GM19372 (cell line): ENCODE measurements around the gene FILIP1.

ENCODE experiments used
- ATAC-seq: cut with Tn5 transposase; IDR thresholded peaks from one replicate; pipeline ENCODE4 v1.9.1; 2021; ENCODE audit warnings: mild to moderate bottlenecking, low read depth, moderate library complexity; ENCODE audit not compliant: unreplicated experiment

The FILIP1 gene

DNA sequence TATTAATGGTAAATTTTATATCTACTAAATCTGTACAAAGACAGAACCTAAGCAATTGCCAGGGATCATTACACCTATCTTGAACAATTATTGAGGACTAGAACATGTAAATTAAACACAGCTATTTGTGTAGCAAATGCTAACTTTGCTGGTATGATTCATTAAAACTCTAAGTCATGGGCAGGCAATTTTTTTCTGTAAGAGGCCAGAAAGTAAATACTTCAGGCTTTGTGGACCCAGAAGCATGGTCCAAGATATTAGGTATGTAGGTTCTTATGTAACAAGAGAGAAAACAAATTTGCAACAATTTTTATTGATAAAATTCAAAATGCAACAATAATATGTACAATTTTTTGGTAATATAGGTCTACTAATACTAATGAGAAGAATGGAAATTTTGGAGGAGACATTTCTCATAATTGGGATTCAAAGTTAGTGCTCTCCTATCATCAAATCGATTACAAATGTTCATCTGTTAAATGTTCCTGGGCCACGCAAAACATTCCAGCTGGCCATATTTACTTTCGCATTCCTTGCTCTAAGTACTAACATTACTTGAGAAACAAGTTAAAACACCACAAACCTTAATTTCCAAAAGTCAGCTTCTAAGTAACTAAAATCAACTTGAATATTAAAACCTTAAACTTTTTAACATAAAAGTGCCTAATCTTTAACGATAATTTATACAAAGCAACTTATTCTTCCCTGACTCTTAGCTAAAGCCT, 213.3 kb downstream of the FILIP1 start:
- no peak for ATAC-seq

DNA sequence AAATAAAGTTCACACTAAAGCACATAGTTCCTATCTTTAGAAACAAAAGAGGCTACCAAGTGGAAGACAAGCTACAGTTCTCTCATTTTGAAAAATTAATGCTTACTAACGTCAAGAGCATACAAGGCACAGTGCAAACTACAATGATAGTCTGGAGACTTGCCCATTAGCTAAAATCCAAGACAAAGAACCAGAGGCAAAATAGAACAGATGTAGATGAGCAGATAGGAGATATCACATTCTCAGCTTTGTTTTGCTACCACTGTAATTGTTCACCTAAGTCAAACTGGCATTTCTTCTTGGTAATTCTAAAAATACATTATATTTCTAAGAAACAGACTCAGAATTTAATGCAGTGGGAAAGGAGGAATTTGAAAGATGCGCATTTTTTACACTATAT, 214.2 kb downstream of the FILIP1 start:
- ATAC-seq, result no peak

DNA sequence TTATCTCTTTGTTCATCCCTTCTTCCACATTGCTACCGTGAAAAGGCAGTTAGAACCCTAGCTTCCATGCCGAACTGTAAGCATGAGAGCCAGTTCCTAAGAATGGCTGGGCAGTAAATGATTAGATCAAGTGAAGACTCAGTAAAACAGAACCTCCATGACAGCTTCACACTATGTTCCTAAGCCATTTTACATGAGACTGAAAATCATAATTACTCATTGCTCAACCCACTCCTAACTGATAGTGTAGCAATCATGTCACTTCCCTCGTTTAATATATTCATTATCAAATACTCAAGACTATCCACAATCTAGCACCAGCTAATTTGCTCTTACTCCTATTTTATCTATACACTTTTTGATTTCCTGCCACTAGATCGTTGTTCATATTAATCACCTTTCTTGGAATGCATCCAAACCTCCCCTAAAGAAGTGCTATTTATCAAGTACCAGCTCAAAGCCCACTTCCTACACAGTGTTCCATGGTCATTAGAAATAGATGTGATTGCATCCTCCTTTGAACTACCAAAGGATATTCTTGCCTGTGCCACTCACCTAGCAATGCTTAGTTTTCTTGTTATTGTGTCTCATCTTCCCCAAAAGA, 215.0 kb downstream of the FILIP1 start:
- ATAC-seq, result no peak

DNA sequence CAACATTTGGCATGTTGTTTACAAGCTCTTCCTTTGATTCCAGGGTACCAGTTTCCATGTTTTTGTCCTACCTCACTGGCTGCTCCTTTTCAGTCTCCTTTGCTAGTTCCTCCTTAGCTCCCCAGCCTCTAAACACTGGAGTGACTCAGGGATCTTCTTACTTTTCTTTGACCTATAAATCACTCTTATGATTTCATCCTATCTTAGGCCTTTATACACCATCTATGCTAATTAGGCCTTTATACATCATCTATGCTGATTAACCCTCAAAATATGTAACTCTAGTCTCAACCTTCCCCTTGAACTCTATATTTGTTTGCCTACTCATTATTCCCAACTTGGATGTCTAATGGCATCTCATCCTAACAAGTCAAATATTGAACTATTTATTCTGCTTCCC, 218.5 kb downstream of the FILIP1 start:
- no peak for ATAC-seq

DNA sequence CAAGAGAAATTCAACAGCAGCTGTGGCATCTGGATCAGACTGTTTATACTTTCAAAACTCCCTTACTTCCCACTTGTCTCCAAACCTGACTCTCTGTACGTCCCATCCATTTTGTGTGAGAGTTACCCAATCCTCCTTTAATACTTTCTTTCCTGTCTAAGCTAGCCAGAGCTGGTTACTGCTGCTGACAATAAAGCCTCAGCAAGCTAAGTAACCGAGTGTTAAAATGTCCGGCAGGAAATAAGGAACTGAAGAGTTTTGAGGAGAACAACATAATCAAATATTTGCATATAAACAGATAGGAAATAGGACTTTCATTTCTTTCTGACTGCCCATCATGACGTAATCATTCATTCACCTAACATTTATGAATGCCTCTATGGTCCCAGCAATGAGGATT, 220.6 kb downstream of the FILIP1 start:
- ATAC-seq, result no peak

DNA sequence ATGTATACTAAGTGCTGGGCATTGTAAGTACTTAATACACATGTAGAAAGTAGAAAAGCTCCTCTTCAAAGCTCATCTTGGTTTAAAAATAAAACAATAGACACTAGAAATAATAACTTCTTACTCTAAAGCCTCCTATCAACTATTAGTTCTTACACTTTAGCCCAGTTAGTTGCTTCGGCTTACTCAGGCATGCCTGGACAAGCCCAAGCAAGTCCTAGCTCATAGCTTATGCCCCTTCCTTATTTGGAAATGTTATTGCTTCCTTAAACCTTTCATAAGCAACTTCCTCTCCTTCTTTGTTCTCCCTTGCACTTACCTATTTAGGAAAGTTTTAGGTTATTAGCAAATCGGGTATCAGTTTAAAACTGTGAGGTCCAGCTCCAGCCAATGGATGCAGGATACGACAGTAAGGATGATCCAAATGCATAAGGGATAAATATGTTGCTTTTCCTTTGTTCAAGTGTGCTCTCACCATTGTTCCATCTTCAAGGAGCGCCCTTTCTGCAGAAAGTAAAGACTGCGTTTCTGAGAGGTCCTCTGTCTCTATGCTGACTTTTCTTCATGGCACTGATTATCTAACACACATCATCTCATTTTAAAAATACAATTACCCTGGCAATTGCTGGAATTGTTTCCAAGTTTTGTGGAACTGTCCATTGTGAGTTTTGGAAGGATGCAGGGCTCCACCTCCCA, 221.3 kb downstream of the FILIP1 start:
- no peak for ATAC-seq

DNA sequence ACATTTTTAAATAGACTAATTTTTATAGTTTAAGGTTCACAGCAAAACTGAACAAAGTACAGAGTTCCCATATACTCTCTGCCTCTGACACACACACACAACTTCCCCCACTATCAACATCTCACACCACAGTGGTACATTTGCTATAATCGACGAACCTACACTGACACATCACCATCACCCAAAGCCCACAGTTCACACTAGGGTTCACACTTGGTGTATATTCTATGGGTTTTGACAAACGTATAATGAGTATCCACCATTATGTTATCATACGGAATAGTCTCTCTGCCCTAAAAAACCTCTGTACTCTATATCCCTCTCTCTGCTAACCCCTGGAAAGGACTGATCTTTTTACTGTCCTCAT, 224.6 kb downstream of the FILIP1 start:
- ATAC-seq, result no peak

DNA sequence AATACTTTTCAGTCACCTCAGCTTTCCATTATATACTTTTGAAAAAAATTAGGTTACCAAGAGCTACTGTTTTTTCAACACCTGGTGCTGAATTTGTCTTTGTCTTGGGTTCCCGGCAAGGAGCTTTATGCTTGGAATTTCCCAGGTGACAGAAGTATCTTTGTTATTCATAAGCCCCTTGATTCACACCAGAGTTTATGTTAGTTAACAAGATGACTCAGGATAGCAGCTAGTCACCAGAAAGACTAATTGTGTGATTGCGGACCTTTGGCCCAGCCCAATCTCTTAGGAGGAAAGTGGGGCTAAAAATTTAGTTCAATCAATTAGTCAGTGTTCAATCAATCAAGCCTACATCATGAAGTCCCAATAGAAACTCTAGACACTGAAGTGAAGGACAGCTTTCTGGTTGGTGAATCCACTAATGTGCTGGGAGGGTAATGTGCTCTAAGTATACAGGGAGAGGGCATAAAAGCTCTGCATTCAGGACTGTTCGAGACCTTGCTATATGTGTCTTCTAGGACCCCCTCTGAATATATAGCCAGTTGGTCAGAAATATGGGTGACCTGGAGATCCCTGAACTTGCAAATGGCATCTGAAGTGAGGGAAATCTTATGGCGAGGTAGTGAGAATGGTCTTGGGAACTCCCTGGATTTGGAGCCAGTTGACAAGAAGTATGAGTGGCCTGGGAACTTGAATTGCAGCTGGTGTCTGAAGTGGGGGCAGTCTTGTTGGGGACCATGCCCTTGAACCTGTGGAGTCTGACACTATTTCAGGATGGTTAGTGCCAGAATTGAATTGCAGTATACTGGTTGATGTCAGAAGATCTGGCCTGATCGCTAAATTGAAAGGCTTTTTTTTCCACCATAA, 225.2 kb downstream of the FILIP1 start:
- ATAC-seq, result no peak

DNA sequence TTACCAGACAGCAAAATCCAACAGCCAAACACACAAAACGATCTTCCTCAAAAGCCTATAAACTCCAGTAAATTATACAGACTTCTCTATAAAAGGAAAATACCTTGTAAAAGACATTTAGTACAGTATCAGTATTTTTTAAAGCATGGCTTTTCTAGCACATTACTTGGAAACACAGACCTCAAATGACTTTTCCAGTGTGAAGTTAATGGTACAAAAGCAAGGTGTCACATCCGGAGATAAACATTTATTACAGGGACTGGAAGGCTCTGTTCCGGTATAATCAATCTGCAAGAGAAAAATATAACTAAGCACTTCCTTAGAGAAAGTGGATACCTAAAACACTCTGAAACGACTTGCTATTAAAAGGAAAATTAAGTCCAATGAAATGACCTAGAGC, 226.1 kb downstream of the FILIP1 start:
- ATAC-seq, result no peak

DNA sequence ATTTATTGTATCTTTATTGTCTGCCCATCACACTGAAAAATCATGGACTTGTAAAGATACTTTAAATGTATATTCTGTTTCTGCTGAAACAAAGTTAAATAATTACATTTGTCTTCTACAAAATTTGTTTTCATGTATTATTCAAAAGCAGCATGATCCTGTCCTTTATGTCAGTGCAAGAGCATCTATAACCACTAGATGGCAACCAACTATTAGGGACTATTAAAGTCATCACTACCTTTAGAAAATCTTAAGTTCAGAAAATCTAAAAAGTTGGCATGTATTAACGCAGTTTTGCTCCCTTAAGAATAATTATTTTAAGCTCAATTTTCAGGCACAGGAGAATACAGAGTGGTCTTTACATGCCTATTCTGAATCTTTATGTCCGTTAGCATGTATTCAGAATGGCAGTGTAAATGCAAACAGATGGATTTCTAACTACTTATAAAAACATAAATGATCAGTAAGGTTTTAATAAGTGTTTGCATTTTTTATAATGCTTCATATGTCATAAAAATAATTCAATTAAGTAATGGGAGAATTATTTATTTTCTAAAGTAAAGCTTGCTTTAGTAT, 226.8 kb downstream of the FILIP1 start:
- peak; percentile 75 for ATAC-seq

DNA sequence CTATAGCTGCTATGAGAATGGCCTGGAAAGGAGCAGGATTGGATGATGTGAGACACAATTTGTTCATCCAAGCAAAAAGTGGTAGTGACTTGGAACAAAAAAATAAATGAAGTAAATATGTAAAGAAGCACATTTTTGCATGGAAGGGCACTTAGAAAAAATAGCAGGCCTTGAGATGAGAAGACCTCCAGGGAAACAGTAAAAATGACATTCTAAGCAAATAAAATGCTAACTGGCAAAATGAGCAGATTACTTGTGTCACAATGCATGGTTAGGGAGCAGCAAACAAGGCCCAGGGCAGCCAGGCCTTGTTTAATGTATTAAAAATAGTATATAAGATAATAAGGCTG, 230.2 kb downstream of the FILIP1 start:
- ATAC-seq, result no peak

DNA sequence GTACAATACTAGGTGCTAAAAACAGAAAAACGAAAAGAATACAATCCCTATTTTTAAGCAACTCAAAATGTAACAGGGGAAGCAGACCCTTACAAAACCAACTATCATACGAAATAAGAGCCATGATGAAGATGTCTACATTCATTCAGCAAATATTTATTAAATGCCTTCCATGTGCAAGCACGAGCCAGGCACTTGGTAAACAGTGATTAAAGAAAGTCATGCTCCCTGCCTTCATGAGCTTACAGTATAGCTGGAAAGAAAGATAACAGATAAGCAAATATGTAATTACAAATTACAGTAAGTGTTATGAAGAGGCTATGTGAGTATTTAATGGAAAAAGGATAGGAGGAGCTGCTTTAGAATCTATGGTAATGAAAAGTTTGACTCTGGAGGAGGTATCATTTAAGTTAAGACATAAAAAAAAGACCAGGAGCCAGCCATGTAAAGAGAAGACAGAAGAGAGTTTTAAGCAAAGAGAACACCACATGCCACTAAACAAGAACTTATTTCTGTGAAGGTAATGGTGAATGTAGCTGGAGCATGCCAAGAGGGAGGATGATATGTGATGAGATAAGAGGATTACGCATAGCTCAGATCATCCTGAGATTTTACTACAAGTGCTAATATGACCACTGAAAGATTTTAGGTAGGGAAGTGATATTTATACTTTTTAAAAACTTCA, 230.7 kb downstream of the FILIP1 start:
- no peak for ATAC-seq

DNA sequence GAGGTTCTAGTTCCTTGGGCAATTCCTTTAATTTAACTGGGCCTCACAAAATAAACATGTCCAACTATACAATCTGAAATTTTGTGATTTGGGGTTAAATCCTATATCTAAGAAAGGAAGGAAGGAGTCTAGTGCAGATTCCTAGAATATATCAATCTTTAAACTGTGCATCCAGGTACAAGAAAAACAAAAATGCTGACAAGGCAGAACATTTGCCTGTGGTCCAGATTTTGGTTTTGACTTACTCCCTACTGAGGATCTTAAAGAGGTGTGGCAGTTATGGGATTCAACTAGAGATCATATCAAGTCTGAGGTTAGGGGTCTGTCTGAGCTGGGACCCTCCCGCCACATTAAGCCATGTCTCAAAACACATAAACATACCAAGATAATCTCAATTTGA, 232.3 kb downstream of the FILIP1 start:
- ATAC-seq, result no peak

DNA sequence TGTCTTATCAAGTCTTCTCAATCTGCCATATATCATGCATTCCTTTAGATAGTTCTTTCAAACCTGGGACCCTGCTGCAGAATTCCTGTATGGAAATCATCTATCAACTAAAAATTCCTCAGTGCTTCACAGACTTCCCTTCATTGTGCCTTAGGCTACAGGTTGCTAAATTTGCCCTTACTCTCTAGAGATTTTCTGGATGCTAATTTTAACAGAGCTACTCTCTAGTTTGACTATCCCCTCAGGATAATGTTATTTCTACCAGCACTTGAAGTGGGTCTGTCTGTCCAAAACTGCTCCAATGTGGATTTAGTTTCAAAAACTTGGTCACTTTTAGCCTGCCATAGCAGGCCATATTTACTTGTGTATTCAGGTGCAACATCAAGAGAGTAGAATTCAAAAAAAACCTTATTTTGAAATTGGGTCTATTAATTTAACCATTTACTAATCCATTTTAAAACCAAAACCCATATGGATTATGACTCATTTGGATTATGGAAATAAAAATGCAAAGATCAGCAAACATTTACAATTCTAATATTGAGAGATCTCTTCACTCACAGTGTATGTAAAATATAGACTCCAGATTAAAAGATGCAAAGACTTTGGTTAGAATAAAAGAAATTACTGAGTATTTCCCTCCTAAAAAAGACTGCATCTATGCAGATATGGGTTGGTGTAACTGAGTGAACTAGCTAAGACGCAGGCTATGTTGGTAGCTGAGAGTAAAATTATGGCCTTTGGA, 236.1 kb downstream of the FILIP1 start:
- no peak for ATAC-seq

DNA sequence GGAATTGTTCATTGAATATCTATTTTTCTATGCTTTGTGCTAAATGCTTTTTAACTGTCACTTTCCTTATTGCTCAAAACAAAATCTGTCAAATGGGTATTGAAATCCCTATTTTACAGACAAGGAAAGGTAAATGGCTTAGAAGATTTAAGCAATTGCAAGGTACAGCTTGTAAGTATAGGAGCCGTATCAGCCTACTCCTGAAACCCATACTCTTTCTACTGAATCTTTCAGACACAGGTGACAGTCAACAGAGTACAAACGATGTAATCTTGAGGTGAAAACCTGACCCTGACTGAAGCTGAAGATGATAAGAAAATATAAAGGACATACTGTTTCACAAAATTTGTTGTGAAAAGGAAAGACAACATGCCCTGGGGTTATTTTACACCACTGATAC, 243.0 kb downstream of the FILIP1 start:
- no peak for ATAC-seq

DNA sequence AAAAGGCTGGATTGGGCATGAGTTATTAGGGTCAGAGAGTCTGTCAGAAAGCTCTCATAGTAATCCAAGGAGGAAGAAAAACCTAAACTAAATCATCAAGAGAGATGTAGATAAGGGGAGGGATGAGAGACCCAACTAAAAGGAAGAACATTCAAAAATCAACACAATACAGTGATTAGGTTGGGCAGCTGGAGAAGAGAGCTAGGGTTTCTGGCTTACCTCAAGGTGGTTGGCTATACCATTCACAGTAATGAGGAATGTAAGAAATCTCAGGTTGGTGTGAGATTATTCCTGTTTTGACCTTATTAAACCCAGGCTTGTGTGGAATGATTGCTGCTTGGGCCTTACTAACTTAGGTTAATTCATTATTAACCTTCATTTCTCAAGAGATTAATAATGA, 243.8 kb downstream of the FILIP1 start:
- no peak for ATAC-seq

DNA sequence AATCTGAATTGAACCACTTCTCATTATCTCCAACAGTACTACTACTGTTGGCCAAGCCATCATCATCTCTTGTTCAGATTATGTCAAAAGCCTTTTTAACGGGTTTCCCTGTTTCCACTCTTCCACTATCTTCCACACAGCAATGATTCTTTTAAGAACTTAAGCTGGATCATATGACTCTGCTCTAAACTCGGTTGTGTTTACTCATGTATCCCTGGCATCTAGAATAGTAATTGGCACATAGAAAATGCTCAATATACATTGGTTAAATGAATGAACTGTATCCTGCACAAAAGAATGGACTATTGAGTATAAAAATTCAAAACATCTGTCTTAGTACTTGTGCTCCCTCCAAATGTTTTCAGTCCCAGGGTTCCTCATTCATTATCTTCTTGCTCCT, 247.2 kb downstream of the FILIP1 start:
- no peak for ATAC-seq

DNA sequence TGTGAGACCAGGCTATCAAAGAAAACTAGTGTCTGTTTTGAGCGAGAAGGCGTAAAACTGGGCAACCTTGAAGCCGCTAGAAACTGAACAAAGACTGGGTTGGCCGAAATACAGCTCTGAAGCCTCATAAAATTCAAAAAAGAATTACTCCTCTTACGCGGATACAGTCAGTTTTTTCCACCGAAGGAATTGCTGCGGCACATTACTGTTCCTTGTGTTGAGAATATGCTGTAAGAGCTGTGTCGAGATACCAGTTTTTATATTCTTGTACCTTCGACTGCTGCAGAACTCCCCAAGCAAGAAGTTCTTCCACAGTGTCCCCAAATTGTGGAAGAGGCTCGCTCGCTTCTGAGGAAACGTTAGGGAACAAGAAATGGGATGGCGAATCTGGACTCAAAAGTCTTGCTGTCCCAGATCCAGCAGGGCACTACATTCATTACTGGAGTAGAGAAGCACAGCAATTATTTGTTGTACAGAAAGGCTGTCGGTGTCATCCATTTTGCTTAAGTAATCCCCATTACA, 249.5 kb downstream of the FILIP1 start:
- peak; percentile 8 for ATAC-seq

DNA sequence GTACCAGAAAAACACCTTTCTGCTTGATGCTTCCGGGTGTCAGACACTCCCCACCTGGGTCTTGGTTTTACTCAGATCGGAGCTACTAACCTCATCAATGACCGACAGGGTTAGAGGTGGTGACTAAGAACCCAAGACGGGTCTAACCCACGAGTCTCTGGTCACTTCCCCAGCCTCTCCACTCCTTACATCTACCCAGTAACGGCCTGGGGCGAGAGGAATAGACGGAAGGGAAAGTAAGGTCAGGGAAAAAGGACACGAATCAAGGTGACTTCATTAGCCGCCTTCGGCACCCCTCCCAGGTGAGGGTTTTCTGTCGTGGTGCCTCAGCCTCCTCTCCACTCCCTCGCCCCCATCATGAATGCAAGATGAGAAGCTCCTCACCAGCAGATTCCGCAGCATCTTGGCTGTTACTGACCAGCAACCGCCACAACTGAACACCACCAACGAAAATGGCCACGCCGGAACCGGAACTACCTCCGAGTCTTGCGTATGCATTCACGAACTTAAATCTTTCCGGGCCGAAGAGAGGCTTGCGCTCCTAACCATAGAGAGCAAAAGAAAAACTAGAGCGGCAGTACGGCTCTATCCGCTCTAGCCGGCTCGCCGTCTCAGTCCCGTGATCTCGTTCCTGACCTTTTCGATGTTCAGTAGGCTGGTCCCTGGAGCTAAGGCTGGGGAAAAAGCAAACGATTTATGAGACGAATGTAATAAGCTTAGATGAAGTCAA, 250.1 kb downstream of the FILIP1 start, which contains the start of gene COX7A2:
Gene COX7A2, minus strand, starts transcription at position 469 of the 730 bp plus-strand sequence. Its CDS starts 67 bp downstream, at position 402.
- ATAC-seq, result peak; percentile 94
